ENCODE results near the gene IRF3.

IRF3 gene

DNA sequence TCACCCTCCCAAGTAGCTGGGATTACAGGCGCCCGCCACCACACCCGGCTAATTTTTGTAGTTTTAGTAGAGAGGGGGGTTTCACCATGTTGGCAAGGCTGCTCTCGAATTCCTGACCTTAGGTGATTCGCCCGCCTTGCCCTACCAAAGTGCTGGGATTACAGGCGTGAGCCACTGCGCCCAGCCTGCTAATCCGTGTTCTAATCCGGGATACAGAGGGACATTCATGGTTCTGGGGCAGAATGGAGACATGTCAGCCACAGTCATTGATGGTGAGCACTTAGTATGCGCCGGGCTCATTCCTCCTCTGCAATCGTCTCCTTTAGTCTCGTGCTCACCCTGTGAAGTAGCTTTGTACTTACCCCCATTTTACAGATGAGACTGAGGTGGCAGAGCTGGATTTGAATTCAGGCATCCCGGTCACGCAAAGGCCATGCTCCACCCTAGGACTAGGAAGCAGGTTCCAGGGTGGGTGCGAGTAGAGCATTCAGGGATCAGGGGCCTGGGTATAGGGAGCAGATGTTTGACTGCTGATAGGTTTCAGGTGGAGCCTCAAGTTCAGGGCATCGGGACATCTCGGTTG, 34.0 kb downstream of the IRF3 start:
- Histone ChIP-seq H3K36me3 (ENCODE audit: control insufficient read depth, low read length) (peaks cover 5% of the 10 kb centered on the region; the same call in 1 of the 2 replicates), H3K9me3 (ENCODE audit: control insufficient read depth, insufficient read depth, low read length) (no peaks in the 10 kb centered on the region), H4K20me1 (ENCODE audit: control insufficient read depth, insufficient read depth, low read depth, low read length) (no peaks in the 10 kb centered on the region), H3K79me2 (ENCODE audit: control insufficient read depth, low read length) (no peaks in the 10 kb centered on the region), H3K9me2 (replicated peaks; ENCODE audit: control insufficient read depth, low read length) (no peaks in the 10 kb centered on the region), H3K27ac (ENCODE audit: low read depth, low read length) (no peak overlapping the region), H3K4me1 (ENCODE audit: control insufficient read depth, low read length) (no peaks in the 10 kb centered on the region), H3K4me3 (ENCODE audit: low read length) (no peak overlapping the region), H3K27me3 (ENCODE audit: control insufficient read depth, low read length) (peaks cover 3% of the 10 kb centered on the region; the same call in 1 of the 2 replicates), H3F3A (ENCODE audit: control insufficient read depth, insufficient read depth) (no peaks in the 10 kb centered on the region), H3K4me2 (ENCODE audit: low read length) (no peak overlapping the region)
- TF ChIP-seq, protein P1, sequence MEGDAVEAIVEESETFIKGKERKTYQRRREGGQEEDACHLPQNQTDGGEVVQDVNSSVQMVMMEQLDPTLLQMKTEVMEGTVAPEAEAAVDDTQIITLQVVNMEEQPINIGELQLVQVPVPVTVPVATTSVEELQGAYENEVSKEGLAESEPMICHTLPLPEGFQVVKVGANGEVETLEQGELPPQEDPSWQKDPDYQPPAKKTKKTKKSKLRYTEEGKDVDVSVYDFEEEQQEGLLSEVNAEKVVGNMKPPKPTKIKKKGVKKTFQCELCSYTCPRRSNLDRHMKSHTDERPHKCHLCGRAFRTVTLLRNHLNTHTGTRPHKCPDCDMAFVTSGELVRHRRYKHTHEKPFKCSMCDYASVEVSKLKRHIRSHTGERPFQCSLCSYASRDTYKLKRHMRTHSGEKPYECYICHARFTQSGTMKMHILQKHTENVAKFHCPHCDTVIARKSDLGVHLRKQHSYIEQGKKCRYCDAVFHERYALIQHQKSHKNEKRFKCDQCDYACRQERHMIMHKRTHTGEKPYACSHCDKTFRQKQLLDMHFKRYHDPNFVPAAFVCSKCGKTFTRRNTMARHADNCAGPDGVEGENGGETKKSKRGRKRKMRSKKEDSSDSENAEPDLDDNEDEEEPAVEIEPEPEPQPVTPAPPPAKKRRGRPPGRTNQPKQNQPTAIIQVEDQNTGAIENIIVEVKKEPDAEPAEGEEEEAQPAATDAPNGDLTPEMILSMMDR (IDR thresholded peaks at IDR 0.05; ENCODE audit: low read depth, low read length, poor library complexity, severe bottlenecking): no peak
- TF ChIP-seq EZH2phosphoT487 (IDR thresholded peaks at IDR 0.05; ENCODE audit: borderline replicate concordance, low read length): no peak

DNA sequence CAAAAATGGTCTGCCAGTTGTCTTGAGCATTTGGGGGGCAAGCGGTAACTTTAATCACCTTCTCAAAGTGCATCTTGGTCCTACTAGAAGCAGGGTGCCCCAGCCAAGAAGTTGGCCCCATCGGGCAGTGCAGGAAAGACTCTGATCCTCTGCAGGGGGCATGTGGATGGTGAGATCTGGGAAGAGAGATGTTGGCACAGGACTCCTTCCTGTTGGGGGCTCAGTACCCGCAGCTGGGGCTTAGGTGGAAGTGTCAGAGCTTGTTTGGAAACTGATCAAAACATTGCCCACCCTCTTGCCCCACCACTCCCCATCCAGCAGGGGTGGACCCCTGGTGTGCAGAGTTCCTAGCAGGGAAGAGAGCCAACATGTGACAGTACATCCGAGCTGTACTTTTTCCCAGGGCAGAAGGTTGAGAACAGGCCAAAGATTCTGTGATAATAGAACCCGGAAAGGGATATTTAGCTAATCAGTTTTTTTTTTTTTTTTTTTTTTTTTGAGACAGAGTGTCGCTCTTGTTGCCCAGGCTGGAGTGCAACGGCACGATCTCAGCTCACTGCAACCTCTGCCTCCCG, 34.6 kb downstream of the IRF3 start:
- H3F3A ChIP-seq (ENCODE audit: control insufficient read depth, insufficient read depth): no peaks in the 10 kb centered on the region
- H3K27ac ChIP-seq (ENCODE audit: low read depth, low read length): no peak overlapping the region
- H3K9me2 ChIP-seq (replicated peaks; ENCODE audit: control insufficient read depth, low read length): no peaks in the 10 kb centered on the region
- no peaks in the 10 kb centered on the region for H3K27me3 ChIP-seq (ENCODE audit: control insufficient read depth, low read length)
- no peaks in the 10 kb centered on the region for H4K20me1 ChIP-seq (ENCODE audit: control insufficient read depth, insufficient read depth, low read depth, low read length)
- TF ChIP-seq, protein P1 (IDR thresholded peaks at IDR 0.05; ENCODE audit: low read depth, low read length, poor library complexity, severe bottlenecking): no peak
- TF ChIP-seq EZH2phosphoT487 (IDR thresholded peaks at IDR 0.05; ENCODE audit: borderline replicate concordance, low read length): no peak
- H3K36me3 ChIP-seq (ENCODE audit: control insufficient read depth, low read length): peaks cover 5% of the 10 kb centered on the region; the same call in 1 of the 2 replicates
- no peak overlapping the region for H3K4me3 ChIP-seq (ENCODE audit: low read length)
- H3K9me3 ChIP-seq (ENCODE audit: control insufficient read depth, insufficient read depth, low read length): no peaks in the 10 kb centered on the region
- H3K4me1 ChIP-seq (ENCODE audit: control insufficient read depth, low read length): no peaks in the 10 kb centered on the region
- no peak overlapping the region for H3K4me2 ChIP-seq (ENCODE audit: low read length)
- H3K79me2 ChIP-seq (ENCODE audit: control insufficient read depth, low read length): no peaks in the 10 kb centered on the region

DNA sequence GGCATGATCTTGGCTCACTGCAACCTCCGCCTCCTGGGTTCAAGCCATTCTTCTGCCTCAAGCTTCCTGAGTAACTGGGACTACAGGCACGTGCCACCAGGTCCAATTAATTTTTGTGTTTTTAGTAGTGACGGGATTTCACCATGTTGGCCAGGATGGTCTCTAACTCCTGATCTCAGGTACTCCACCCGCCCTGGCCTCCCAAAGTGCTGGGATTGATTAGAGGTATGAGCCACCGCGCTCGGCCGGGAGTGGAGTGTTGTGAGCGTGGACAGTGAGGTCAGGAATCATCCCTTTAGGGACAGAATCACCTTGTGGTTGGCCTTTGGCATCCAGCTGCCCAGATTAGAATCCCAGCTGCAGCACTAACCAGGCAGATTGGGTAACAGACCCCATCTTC, 36.0 kb downstream of the IRF3 start:
- Histone ChIP-seq H3K4me3 (ENCODE audit: low read length) (no peak overlapping the region), H3K79me2 (ENCODE audit: control insufficient read depth, low read length) (no peaks in the 10 kb centered on the region), H3F3A (ENCODE audit: control insufficient read depth, insufficient read depth) (no peaks in the 10 kb centered on the region), H3K9me3 (ENCODE audit: control insufficient read depth, insufficient read depth, low read length) (no peaks in the 10 kb centered on the region), H4K20me1 (ENCODE audit: control insufficient read depth, insufficient read depth, low read depth, low read length) (no peaks in the 10 kb centered on the region), H3K4me1 (ENCODE audit: control insufficient read depth, low read length) (no peaks in the 10 kb centered on the region), H3K27ac (ENCODE audit: low read depth, low read length) (no peak overlapping the region), H3K27me3 (ENCODE audit: control insufficient read depth, low read length) (no peaks in the 10 kb centered on the region), H3K4me2 (ENCODE audit: low read length) (no peak overlapping the region), H3K36me3 (ENCODE audit: control insufficient read depth, low read length) (peaks cover 13% of the 10 kb centered on the region), H3K9me2 (replicated peaks; ENCODE audit: control insufficient read depth, low read length) (no peaks in the 10 kb centered on the region)
- no peak for TF ChIP-seq EZH2phosphoT487 (IDR thresholded peaks at IDR 0.05; ENCODE audit: borderline replicate concordance, low read length)
- TF ChIP-seq, protein P1 (IDR thresholded peaks at IDR 0.05; ENCODE audit: low read depth, low read length, poor library complexity, severe bottlenecking): no peak

Data from DOHH2 (cell line).